Measurements from ENCODE around the gene SLIT3.

- TF ChIP-seq CTCF (IDR thresholded peaks at IDR 0.05) (no peak), POLR2AphosphoS5 (IDR thresholded peaks at IDR 0.05) (no peak), POLR2A (IDR thresholded peaks at IDR 0.05) (no peak)
Observed at GRCh38 chr5:169196059-169196458, 104.9 kb downstream of the SLIT3 start.

All from breast epithelium (tissue), 3 donors.